HG03521 (cell line): ENCODE data around the gene SATB2.

Source experiments
- ATAC-seq: cut with Tn5 transposase; IDR thresholded peaks from one replicate; pipeline ENCODE4 v1.9.1; 2021; ENCODE audit warnings: mild to moderate bottlenecking, moderate library complexity; ENCODE audit not compliant: unreplicated experiment

SATB2 gene

GRCh38 chr2:199336546-199336945 is 121.2 kb downstream of the SATB2 start:
- no peak for ATAC-seq

- no peak for ATAC-seq
Observed at GRCh38 chr2:199335502-199335901, 122.2 kb downstream of the SATB2 start.

- no peak for ATAC-seq
Observed at GRCh38 chr2:199329466-199329865, 128.3 kb downstream of the SATB2 start.

GRCh38 chr2:199329031-199329430 is 128.7 kb downstream of the SATB2 start:
- no peak for ATAC-seq

GRCh38 chr2:199325881-199326280 is 131.9 kb downstream of the SATB2 start:
- ATAC-seq, result no peak

- ATAC-seq, result no peak
Observed at GRCh38 chr2:199322151-199322550, 135.6 kb downstream of the SATB2 start.

GRCh38 chr2:199317646-199318045 is 140.1 kb downstream of the SATB2 start:
- no peak for ATAC-seq

- ATAC-seq, result no peak
Observed at GRCh38 chr2:199316851-199317250, 140.9 kb downstream of the SATB2 start.

- ATAC-seq, result no peak
Observed at GRCh38 chr2:199315299-199316179, 142.2 kb downstream of the SATB2 start.

- no peak for ATAC-seq
Observed at GRCh38 chr2:199312931-199313330, 144.8 kb downstream of the SATB2 start.

- ATAC-seq, result no peak
Observed at GRCh38 chr2:199310771-199311585, 146.8 kb downstream of the SATB2 start.

- no peak for ATAC-seq
Observed at GRCh38 chr2:199309973-199310372, 147.8 kb downstream of the SATB2 start.

GRCh38 chr2:199309411-199309810 is 148.3 kb downstream of the SATB2 start:
- ATAC-seq, result no peak

GRCh38 chr2:199308567-199308966 is 149.2 kb downstream of the SATB2 start:
- no peak for ATAC-seq

GRCh38 chr2:199307461-199307860 is 150.3 kb downstream of the SATB2 start:
- no peak for ATAC-seq

- no peak for ATAC-seq
Observed at GRCh38 chr2:199306116-199306515, 151.6 kb downstream of the SATB2 start.

GRCh38 chr2:199303728-199304177 is 154.0 kb downstream of the SATB2 start:
- no peak for ATAC-seq

- ATAC-seq, result no peak
Observed at GRCh38 chr2:199302851-199303250, 154.9 kb downstream of the SATB2 start.

- no peak for ATAC-seq
Observed at GRCh38 chr2:199288424-199288823, 169.3 kb downstream of the SATB2 start.

GRCh38 chr2:199282309-199282708 is 175.4 kb downstream of the SATB2 start:
- ATAC-seq, result no peak

GRCh38 chr2:199279146-199279545 is 178.6 kb downstream of the SATB2 start:
- no peak for ATAC-seq

- no peak for ATAC-seq
Observed at GRCh38 chr2:199278099-199278498, 179.6 kb downstream of the SATB2 start.
